HG03045 (cell line): ENCODE data around the gene SELENOM.

Source experiments
- ATAC-seq: cut with Tn5 transposase; IDR thresholded peaks from one replicate; pipeline ENCODE4 v1.9.1; 2021; ENCODE audit warnings: mild to moderate bottlenecking, moderate library complexity; ENCODE audit not compliant: unreplicated experiment

The SELENOM gene

GRCh38 chr22:31107178-31107893 lies at the start of gene SELENOM:
SELENOM (minus strand) TSS chr22:31107568; CDS start chr22:31107505, 63 bp downstream.
- ATAC-seq, result peak; percentile 90

DNA sequence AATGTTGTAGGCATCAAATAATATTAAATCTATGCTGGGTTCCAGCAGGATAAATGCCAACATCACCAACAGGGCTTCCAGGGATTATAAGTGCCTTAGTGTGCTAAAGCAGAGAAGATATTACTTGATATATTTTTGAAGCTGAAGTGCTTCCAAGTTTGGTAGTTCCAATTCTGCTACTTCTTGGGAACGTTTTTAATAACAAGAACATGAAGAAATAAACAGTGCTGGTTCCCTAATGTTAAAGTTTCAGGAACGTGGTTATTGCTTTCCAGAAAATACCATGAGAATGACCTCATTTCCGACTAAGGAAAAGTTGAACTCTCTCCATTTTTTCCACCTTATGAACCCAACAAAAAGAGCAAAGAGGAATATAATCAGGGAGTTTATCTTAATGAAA lies 48.1 kb upstream of the SELENOM start:
- ATAC-seq, result no peak

DNA sequence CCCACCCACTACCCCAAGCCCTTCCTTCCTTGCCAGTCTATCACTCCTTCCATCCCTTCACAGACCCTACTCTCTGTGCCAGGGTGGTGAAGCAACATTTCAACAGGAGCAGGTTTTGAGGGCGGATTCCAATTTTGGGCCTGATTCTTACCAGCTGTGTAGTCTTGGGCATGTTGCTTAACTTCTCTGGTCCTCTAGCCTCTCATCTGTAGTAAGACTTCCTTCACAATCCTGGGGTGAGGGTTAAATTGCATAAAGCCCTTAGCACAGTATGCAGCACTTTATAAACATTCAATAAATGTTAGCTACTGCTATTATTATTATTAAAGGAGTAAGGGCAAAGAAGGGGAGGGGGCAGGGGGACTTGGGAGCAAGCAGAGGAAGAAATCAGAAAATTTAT lies 47.6 kb upstream of the SELENOM start:
- no peak for ATAC-seq

DNA sequence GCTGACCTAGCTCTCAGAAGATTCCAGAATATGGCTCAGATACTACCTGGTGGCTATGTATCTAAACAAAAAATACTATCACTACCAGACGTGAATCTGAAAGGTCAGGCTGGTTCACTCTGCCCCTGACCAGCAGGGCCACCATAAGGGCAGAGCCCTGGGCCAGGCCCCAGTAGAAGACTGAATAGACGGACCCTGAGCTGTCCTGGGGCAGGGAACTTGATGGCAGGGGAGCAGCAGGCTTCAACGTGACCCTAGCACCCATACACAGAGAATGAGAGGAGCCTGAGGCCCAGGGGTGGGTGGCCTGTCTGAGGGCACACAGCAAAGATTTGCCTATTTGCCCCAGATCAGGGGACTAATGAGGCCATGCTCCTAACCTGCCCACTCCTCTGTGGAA lies 46.0 kb upstream of the SELENOM start:
- no peak for ATAC-seq

DNA sequence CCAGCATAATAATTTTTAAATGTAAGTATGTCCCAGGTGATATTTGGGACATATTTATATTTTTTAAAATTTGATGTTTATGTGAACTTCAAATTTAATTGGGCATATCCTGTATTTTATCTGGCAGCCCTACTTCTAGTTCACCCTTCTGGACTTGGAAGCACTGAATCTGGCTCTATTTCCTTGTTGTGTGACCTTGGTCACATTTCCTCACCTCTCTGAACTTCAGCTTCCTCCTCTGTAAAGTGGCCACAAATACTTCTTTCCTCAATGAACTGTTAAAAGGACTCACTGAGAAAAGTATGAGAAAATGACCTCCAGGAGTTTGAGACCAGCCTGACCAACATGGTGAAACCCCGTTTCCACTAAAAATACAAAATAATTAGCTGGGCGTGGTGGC lies 44.5 kb upstream of the SELENOM start:
- no peak for ATAC-seq

- no peak for ATAC-seq
Measured at GRCh38 chr22:31150615-31151014, 43.2 kb upstream of the SELENOM start.

DNA sequence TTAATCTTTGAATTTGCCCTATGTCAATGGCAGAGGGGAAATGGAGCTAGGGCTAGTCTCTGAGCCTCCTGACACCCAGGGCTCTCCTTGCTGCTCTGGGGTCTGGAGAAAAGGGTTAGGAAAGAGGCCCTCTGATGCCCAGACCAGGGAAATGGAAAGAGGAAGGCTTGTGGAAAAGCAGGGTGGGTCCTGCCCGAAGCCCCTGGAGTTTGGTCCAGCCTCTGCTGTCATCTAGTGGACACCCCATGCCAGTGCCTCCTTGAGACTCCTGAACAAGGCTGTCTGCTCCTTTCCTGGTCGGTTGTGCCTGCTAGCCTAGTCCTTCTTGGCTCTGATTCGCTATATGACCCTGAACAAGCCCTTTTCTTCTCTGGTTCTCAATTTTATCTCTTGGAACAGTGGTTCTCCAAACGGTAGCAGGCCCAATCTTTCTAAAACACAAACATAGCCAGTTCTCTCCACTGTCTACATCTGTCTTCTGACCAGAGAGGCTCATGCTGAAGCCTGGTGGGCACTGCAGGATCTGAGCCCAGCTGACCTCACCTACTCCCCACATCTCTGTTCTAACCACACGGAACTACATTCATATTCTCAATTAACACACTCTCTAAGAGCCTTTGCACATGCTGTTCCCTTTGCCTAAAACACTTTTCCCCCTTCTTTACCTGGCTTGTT lies 41.7 kb upstream of the SELENOM start:
- ATAC-seq, result no peak

DNA sequence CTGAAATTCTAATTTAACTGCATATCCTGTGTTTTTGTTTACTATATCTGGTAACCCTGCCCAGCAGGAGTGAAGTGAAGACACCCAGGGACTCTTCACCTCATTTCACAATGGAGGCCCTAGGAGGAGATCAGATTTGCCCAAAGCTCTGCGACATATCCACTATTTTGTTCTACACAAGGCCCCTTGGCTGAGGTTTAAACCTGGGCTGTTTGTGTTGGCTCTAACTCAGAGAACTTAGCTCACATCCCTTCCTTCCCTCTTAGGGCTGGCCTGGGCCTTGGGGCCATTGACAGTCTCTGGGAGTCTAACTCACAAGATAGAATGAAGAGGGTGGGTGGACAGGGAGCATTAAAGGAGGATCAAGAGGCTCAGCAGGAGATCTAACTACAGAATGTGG lies 41.1 kb upstream of the SELENOM start:
- ATAC-seq, result no peak

DNA sequence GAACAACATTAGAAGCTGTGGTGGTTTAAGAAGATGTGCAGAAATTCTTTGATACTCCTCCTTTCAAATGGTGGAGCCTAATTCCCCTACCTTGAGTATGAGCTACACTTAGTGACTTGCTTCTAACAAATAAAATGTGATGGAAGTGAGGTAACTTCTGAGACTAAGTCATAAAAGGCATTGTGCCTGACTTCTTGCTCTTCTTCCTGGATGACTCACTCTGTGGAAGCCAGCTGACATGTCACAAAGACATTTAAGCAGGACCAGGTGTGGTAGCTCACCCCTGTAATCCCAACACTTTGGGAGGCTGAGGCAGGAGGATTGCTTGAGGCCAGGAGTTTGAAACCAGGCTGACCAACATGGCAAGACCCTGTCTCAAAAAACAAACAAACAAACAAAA lies 36.9 kb upstream of the SELENOM start:
- no peak for ATAC-seq

- no peak for ATAC-seq
Measured at GRCh38 chr22:31143537-31143936, 36.2 kb upstream of the SELENOM start.

GRCh38 chr22:31143038-31143437 lies 35.7 kb upstream of the SELENOM start:
- ATAC-seq, result no peak

DNA sequence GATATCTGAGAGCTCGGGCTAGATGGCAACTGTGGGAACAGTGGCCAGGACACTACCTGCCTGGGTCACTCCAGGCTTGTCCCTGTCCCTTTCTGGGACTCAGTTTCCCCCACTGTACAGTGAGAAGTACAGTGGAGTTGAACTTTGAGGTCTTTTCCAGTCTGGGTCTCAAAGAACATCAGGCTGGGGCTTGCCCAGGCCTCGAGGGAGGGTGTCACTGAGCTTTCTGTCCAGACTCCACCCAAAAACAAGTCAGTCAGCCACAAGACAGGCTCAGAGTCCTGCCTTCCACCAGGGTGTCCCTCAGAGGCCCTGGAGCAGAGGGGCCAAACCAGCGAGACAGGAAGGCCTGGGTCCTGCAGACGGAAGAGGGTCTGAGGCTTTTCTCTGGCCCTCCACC lies 34.9 kb upstream of the SELENOM start:
- ATAC-seq, result no peak

DNA sequence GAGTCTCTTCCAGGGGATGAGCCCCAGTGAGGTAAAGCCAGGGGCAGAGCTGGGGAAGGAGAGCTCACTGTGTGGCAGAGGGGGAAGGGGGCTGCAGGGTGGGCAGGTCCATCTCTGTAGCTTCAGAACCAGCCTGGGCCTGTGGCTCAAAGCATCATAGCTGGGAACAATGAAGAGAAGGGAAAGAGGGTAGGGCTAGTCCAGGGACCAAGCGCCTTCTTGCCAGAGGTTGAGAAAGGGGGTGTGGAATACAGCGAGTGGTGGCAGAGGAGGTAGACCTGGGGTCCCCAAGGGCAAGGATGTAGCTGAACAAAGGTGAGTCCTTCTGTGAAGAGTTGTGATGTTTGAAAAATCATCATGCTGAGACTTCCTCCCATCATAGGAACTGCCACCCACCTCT lies 34.2 kb upstream of the SELENOM start:
- ATAC-seq, result no peak

DNA sequence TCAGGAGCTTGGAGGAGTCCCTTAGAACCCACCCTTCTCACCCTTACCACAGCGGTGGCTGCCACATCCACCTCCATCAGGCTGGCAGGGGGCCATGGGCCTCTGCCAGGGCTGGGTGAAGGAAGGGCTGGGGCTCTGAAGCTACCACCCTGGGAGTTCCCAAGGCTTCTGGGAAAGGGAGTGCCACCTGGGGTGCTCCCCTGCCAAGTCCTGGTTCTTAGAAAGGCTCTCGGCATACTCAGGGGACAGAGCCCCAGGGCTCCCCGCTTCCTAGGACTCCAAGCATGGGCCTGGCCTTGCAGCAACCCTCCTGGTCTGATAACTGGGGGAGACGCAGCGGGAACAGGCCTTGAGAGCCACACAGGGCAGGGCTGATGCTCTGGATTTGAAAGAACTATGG lies 33.4 kb upstream of the SELENOM start:
- ATAC-seq, result no peak

DNA sequence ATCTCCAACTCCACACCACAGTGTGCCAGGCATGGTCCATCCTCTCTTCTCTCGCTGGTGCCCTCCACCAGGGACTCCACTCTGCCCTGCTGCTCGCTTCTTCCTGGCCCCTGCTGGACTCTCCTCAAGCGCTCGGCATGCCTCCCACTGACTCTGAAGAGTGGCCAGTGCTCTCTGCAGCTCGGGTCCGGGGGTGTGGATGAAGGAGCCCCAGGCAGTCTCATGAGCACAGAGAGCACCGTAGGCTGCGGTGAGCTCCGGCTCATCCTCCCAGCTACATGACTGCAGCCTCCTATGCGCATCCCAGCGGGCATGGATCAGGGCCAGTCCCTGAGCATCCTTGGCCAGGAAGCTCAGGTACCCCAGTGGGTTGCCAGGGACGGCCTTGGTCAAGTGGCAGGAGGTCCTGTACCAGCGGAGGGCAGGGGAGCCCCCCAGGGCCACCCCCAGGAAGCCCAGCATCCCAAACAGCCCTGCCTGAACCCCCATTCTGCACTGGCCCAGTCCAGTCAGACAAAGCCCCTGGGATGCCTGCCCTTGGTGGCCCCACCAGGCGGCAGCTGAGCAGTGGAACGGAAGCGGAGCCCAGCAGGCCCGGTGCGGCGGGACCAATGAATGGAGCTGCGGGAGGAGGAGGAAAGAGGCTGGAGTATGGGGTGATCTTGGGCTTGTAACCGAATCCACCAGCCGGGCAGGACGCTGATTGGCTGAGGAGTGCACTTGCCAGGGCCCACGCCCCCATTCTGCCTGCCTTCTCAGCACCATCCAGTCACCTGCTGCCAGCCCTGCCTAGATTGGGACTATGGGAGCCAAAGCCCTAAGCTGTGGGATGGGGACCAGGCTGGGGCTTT lies 32.7 kb upstream of the SELENOM start, which contains the start of gene PLA2G3:
Gene PLA2G3 (minus strand): TSS at position 643 of the 851 bp plus-strand sequence. CDS start 154 bp downstream, at position 489.
- ATAC-seq, result no peak

GRCh38 chr22:31139066-31139465 lies 31.7 kb upstream of the SELENOM start:
- no peak for ATAC-seq

DNA sequence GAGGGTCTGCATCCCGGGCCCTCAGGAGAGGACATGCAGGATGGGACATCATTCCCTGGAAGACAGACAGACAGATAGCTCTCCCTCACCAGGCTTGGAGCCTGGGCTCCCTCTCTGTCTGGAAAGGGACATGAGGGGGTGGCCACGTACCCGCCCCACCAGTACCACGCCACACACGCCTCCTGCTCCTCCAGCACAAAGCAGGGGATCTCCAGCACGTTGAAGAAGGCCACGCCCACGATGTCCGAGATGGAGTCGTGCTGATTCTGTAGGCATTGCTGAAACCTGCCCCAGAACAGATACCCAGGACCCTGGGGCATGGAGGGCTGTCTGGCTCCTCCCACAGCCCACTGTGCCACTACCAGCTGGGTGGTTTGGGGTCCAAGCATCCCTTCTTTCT lies 30.8 kb upstream of the SELENOM start:
- ATAC-seq, result no peak

DNA sequence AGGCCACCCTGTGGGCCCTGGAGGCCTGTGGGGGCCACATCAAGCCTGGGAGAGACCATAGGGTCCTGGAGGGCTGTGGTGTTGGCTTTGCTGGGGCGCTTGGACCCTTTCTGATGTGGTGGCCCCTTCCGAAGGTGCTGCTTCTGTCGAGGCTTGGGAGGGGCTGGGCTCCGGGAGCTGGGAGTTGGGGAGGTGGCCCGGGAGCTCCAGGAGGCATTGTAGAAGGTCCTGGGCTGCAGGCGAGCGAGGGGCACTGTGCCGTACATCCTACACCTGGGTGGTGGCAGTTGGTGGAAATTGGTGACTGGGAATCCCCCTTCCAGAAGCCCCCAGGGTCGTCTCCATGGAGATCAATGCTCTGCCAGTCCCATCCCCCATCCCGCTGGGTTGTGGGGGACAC lies 30.4 kb upstream of the SELENOM start:
- ATAC-seq, result no peak

- no peak for ATAC-seq
Measured at GRCh38 chr22:31136711-31137110, 29.3 kb upstream of the SELENOM start.

- no peak for ATAC-seq
Measured at GRCh38 chr22:31136155-31136554, 28.8 kb upstream of the SELENOM start.

DNA sequence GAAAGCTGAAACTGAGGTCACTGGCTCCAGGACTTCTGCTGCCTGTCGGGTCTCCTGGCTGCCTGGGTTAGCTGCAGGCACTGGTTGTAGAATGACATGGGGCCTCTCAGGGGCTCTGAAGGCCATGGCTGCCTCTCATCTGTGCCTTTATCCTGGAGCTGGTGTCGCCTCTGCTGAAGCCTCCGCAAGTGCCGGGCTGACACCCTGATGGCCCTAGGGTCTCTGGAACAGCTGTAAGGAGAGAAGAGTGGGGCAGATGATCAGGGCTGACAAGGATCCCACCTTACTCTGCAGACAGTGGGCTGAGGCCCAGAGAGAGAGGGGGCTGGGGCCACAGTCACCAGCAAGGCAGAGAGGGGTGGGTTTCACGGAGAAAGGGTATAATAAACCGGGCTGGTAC lies 28.3 kb upstream of the SELENOM start:
- ATAC-seq, result no peak

DNA sequence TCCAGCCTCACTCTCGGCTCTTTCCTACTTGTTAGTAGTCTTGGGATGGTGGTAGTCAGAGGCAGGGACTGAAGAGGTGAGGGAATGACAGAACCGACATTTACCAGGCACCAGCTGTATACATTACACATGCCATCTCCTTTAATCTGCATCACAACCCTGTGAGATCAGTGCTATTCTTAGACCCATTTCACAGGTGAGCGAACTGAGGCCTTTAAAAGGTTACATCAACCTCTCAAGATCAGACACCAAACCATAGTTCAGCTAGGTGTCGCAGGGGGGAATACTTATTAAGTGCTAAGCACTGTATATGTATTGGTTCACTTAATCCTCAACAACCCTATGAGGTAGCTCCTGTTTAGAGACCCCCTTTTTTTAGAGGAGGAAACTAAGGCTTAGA lies 27.3 kb upstream of the SELENOM start:
- ATAC-seq, result no peak
